Endothelial cell of umbilical vein (primary cell): Measurements from ENCODE around the gene PFDN6. TPM values are rescaled to one million over a fixed set of nuclear protein-coding genes. Genes with fewer than 3 reads are reported as not detected.
"Not testable (repeated sequence)": the region's sequence is repeated elsewhere in the genome, so short reads cannot be mapped to it uniquely, and the experiment has no call there.

Experiments
- BruUV-seq: library from RNA; stranded (reverse); fragments of 400-500 nt; replicated peaks from 2 replicates; lab custom pipeline; 2021; lab: Mats Ljungman, UMichigan
- CTCF ChIA-PET: fragments of 300-600, 350-600 bp; sonication (Branson Sonifier 250); formaldehyde crosslinking; loops from one replicate; lab custom pipeline; 2021; ENCODE audit warnings: antibody characterized with exemption, inconsistent platforms; lab: Charles Lee
- POLR2A ChIA-PET: fragments of 300-600, 350-600 bp; sonication (Branson Sonifier 250); formaldehyde crosslinking; loops from one replicate; lab custom pipeline; 2021; ENCODE audit warnings: antibody characterized with exemption, inconsistent platforms; lab: Charles Lee
- DNase-seq: peaks from one replicate; pipeline ENCODE4 v3.0.0-alpha.2; 2011; ENCODE audit warnings: low read depth, low spot score
- FAIRE-seq: peaks from 2 replicates; lab custom pipeline; 2011; peaks lifted over from hg19 to GRCh38; lab: Jason Lieb, UNC
- H2AFZ ChIP-seq: 2 replicates; pipeline ENCODE4 v1.6.0; 2012; ENCODE audit warnings: low read depth, low read length, control low read depth, inconsistent platforms
- H3K27ac ChIP-seq: 2 replicates; pipeline ENCODE4 v1.5.1; 2011; ENCODE audit warnings: low read depth, mild to moderate bottlenecking, control low read depth, low read length, moderate library complexity; ENCODE audit not compliant: insufficient read depth
- H3K27me3 ChIP-seq, 2 experiments: 2 replicates each; pipeline versions ENCODE4 v1.6.0 to v1.6.1; 2011; ENCODE audit warnings: low read length in 2 of 2, mixed read lengths in 1 of 2; ENCODE audit not compliant: control insufficient read depth in 2 of 2, insufficient read depth in 2 of 2
- H3K36me3 ChIP-seq, 2 experiments: 2 replicates in 1 of 2; 3 replicates in 1 of 2; pipeline ENCODE4 v1.5.1; 2011; ENCODE audit warnings: low read length in 2 of 2, mild to moderate bottlenecking in 1 of 2, moderate library complexity in 1 of 2; ENCODE audit not compliant: control insufficient read depth in 2 of 2, insufficient read depth in 2 of 2; ENCODE audit errors: extremely low read depth in 1 of 2
- H3K4me1 ChIP-seq: 3 replicates; pipeline ENCODE4 v1.5.1; 2011; ENCODE audit warnings: mild to moderate bottlenecking, low read length; ENCODE audit not compliant: control insufficient read depth, insufficient read depth; ENCODE audit errors: extremely low read depth
- H3K4me2 ChIP-seq: 2 replicates; pipeline ENCODE4 v1.6.1; 2011; ENCODE audit warnings: low read length, control low read depth, mixed read lengths; ENCODE audit not compliant: insufficient read depth
- H3K4me3 ChIP-seq, 3 experiments: fragments of 200-600 bp in 1 of 3; sonication (generic), shearing (Covaris generic) in 1 of 3; replicated peaks in 1 of 3; 2 replicates each; pipeline ENCODE4 v1.5.1; 2011 to 2016; ENCODE audit warnings: control low read depth in 3 of 3, low read length in 3 of 3, mild to moderate bottlenecking in 2 of 3, inconsistent platforms in 1 of 3, low read depth in 1 of 3, moderate library complexity in 1 of 3; ENCODE audit not compliant: insufficient read depth in 1 of 3
- H3K79me2 ChIP-seq: 2 replicates; pipeline ENCODE4 v1.6.0; 2012; ENCODE audit warnings: low read length, inconsistent platforms; ENCODE audit not compliant: control insufficient read depth, insufficient read depth
- H3K9ac ChIP-seq: replicated peaks from 2 replicates; pipeline ENCODE3; 2011; ENCODE audit warnings: low read length, control low read depth; ENCODE audit not compliant: insufficient read depth; ENCODE audit errors: extremely low read depth
- H3K9me1 ChIP-seq: replicated peaks from 3 replicates; pipeline ENCODE4 v1.6.0; 2011; ENCODE audit warnings: mild to moderate bottlenecking, low read length; ENCODE audit not compliant: control insufficient read depth, insufficient read depth; ENCODE audit errors: extremely low read depth
- H3K9me3 ChIP-seq: replicated peaks from 2 replicates; pipeline ENCODE4 v1.5.1; 2012; ENCODE audit warnings: low read length, inconsistent platforms; ENCODE audit not compliant: control insufficient read depth, insufficient read depth
- H4K20me1 ChIP-seq: replicated peaks from 2 replicates; pipeline ENCODE3; 2011; ENCODE audit warnings: mild to moderate bottlenecking, low read length; ENCODE audit not compliant: control insufficient read depth, insufficient read depth; ENCODE audit errors: extremely low read depth
- CTCF ChIP-seq, 2 donors: IDR thresholded peaks; 1 replicate in 1 of 2; 2 replicates in 1 of 2; pipeline ENCODE4 v1.5.1; 2011; ENCODE audit warnings: low read length in 2 of 2, mild to moderate bottlenecking in 2 of 2, moderate library complexity in 2 of 2, control low read depth in 1 of 2, inconsistent platforms in 1 of 2, low read depth in 1 of 2; ENCODE audit not compliant: insufficient read depth in 1 of 2; ENCODE audit errors: extremely low read depth in 1 of 2
- EZH2 ChIP-seq: IDR thresholded peaks from 2 replicates; pipeline ENCODE4 v1.6.1; 2012; ENCODE audit warnings: borderline replicate concordance, low read depth, mild to moderate bottlenecking, moderate library complexity, low read length, inconsistent platforms; ENCODE audit not compliant: severe bottlenecking
- FOS ChIP-seq: IDR thresholded peaks from 2 replicates; pipeline ENCODE4 v1.6.1; 2011; ENCODE audit warnings: mild to moderate bottlenecking, low read length, moderate library complexity, borderline replicate concordance; ENCODE audit not compliant: insufficient read depth
- GATA2 ChIP-seq: IDR thresholded peaks from 2 replicates; pipeline ENCODE4 v1.7.0; 2011; ENCODE audit warnings: low read depth, mild to moderate bottlenecking, moderate library complexity, mixed read lengths, low read length; ENCODE audit not compliant: insufficient read length, insufficient read depth
- JUN ChIP-seq: IDR thresholded peaks from 2 replicates; pipeline ENCODE4 v1.6.1; 2011; ENCODE audit warnings: borderline replicate concordance, low read depth; ENCODE audit not compliant: insufficient read length, insufficient read depth
- MAX ChIP-seq: IDR thresholded peaks from 2 replicates; pipeline ENCODE4 v1.6.1; 2011; ENCODE audit not compliant: insufficient read depth, insufficient read length
- MYC ChIP-seq: IDR thresholded peaks from one replicate; pipeline ENCODE4 v1.6.1; 2011; ENCODE audit warnings: mild to moderate bottlenecking, low read depth, low read length
- POLR2A ChIP-seq: IDR thresholded peaks from 2 replicates; pipeline ENCODE4 v1.6.1; 2012; ENCODE audit warnings: low read depth, mild to moderate bottlenecking, control low read depth, low read length
- POLR2AphosphoS5 ChIP-seq: IDR thresholded peaks from 2 replicates; pipeline ENCODE4 v1.6.1; 2012; ENCODE audit warnings: low read depth, mild to moderate bottlenecking, control low read depth, low read length, moderate library complexity; ENCODE audit not compliant: insufficient read depth
- dilution Hi-C: fragments of 300-500 bp; cut with MboI; formaldehyde crosslinking; loops from one replicate; pipeline ENCODE4 v1.15.0; 2019; ENCODE audit warnings: low sequenced_read_pairs; ENCODE audit not compliant: extremely low pct_ligation_motif_present
- intact Hi-C: fragments of 100-400 bp; cut with micrococcal nuclease; formaldehyde crosslinking; loops from one replicate; pipeline ENCODE4 v1.10.0; 2022
- polyA plus RNA-seq, 4 experiments: library from polyadenylated mRNA; depleted of rRNA in 3 of 4; stranded (reverse) in 3 of 4; unstranded in 1 of 4; fragments of >200 nt; gene quantifications; 2 replicates each; pipeline versions ENCODE4 v1.2.1 to v1.2.3, GENCODE V29; 2011 to 2012; ENCODE audit warnings: missing spikeins in 1 of 4
- total RNA-seq: library from RNA; stranded (reverse); gene quantifications from 2 replicates; pipeline ENCODE4 v1.2.3, GENCODE V29; 2021

Gene PFDN6
- total and polyA plus RNA-seq, 2 donors (not counting 3 experiments of a cell fraction or from before 2014, with no cell fraction given): 31.0 to 63.5 TPM

DNA sequence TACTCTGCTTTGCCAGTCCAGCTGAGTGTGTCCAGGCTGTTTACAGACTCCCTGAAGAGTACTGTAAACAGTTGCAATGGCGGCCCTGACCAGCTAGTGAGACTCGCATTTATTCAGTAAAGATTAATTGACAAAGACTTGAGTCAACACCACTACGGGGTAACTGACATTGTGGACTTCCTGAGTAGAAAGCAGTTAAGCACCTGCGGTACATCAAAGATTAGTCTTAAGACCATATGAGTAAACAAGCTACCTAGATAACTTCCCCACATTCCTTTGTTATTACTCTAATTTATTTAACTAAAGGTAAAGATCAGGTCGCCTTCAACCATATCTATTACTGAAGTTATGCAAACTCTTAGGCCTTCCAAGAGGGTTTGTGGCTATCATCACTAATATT lies 30.4 kb upstream of the PFDN6 start:
- no peaks in the 10 kb centered on the region for H3K9me3 ChIP-seq
- CTCF ChIA-PET: interaction anchor here (1.4 kb wide), 1 partner anchor 391 kb away, joined by 3 read pairs; no protein-coding TSS in a partner anchor
- H3K27ac ChIP-seq: no peak overlapping the region
- FAIRE-seq (no peak), DNase-seq (no peak)
- no peaks in the 10 kb centered on the region for H3K79me2 ChIP-seq
- no peak overlapping the region for H3K4me2 ChIP-seq
- POLR2A ChIA-PET: no interaction called here
- no peaks in the 10 kb centered on the region for H3K9me1 ChIP-seq
- no peak overlapping the region for H3K4me3 ChIP-seq
- no peaks in the 10 kb centered on the region for H4K20me1 ChIP-seq
- H3K4me1 ChIP-seq: no peaks in the 10 kb centered on the region
- dilution Hi-C loops: no loop called here
- H2AFZ ChIP-seq: no peak overlapping the region
- TF ChIP-seq POLR2A: no peak
- no peak for TF ChIP-seq JUN
- no peak for TF ChIP-seq POLR2AphosphoS5
- no peak for TF ChIP-seq GATA2
- no peak for TF ChIP-seq MAX
- no peak for TF ChIP-seq FOS
- no peak for TF ChIP-seq MYC
- no peak for TF ChIP-seq CTCF (IDR thresholded peaks at IDR 0.05; ENCODE audit: extremely low read depth in 1 of 2, insufficient read depth in 1 of 2, low read depth in 1 of 2, low read length in 2 of 2)
- no peak for TF ChIP-seq EZH2
- no peak overlapping the region for H3K9ac ChIP-seq
- no TSS peak for BruUV-seq
- intact Hi-C loops: no loop called here
- H3K27me3 ChIP-seq: no peaks in the 10 kb centered on the region
- H3K36me3 ChIP-seq: peaks cover 2 to 6% of the 10 kb centered on the region in 2 experiments

DNA sequence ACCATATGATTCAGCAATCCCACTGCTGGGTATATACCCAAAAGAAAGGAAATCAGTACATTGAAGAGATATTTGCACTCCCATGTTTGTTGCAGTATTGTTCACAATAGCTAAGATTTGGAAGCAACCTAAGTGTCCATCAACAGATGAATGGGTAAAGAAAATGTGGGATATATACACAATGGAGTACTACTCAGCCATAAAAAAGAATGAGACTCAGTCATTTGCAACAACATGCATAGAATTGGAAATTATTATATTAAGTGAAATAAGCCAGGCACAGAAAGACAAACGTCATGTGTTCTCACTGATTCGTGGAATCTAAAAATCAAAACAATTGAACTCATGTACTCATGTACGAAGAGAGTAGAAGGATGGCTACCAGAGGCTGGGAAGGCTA lies 26.9 kb upstream of the PFDN6 start:
- H3K4me3 ChIP-seq, DNase-seq, H3K27ac ChIP-seq, intact Hi-C loops, BruUV-seq, H3K9ac ChIP-seq, H3K4me2 ChIP-seq, H3K9me1 ChIP-seq, FAIRE-seq, H3K9me3 ChIP-seq, H3K27me3 ChIP-seq, dilution Hi-C loops, H2AFZ ChIP-seq, H3K4me1 ChIP-seq, H4K20me1 ChIP-seq, H3K79me2 ChIP-seq: not testable (repeated sequence)
- CTCF ChIA-PET: interaction anchor here (0.6 to 0.8 kb wide), 2 partner anchors 13 to 358 kb away, joined by 3 read pairs; no protein-coding TSS in a partner anchor
- H3K36me3 ChIP-seq: peaks cover 2 to 20% of the 10 kb centered on the region in 2 experiments
- POLR2A ChIA-PET: interaction anchor here (0.9 kb wide), 1 partner anchor 10 kb away, joined by 4 read pairs; the partner anchor contains the start of genes RPS18 and VPS52
